Heart left ventricle (tissue), 13 donors: ENCODE data around the gene VPREB3.

Experiments
- POLR2A ChIP-seq, 2 donors: fragments of 450-650 bp; IDR thresholded peaks; one replicate each; pipeline ENCODE4 v1.6.1; 2017; ENCODE audit warnings: antibody characterized with exemption in 2 of 2, mild to moderate bottlenecking in 2 of 2, moderate library complexity in 2 of 2
- TF ChIP-seq, protein P1 (sequence below), 12 donors: fragments of 200-600 bp; sonication (generic) in 4 of 12; IDR thresholded peaks; one replicate each; pipeline versions ENCODE4 v1.5.0 to v1.8.0; 2018 to 2022; ENCODE audit warnings: antibody characterized with exemption in 12 of 12, mild to moderate bottlenecking in 5 of 12
- donor health status: ischemic (EF 13 %, LVEDD 7.1; RV severe dilation, severe dysfunction).
- donor health status: DM: no; HTN: yes; CAD: no.
- donor health status: DM: no; HTN: no; CAD: no.
- donor health status: ischemic (EF 25% LVEDD 6.9; RV normal size, moderate dysfunction).
- donor health status: ischemic (EF 25% LVEDD 5.7; RV mildly dilated, moderate dysfunction).
- donor health status: ischemic (EF 35%, LVEDD 5.7; RV mildly dilated, moderate dysfunction).
- donor health status: nonischemic (EF 11% LVEDD 7.7; RV severe dilation, severe dysfunction).
- donor health status: DM: yes; HTN: yes; CAD: no.
- donor health status: PGD.
- donor health status: ischemic (EF 29% LVEDD 5.4; RV normal size, mild dysfunction).
- donor health status: nonischemic (EF 23%, LVEDD 6.1; RV moderate dilation, normal function).

DNA sequence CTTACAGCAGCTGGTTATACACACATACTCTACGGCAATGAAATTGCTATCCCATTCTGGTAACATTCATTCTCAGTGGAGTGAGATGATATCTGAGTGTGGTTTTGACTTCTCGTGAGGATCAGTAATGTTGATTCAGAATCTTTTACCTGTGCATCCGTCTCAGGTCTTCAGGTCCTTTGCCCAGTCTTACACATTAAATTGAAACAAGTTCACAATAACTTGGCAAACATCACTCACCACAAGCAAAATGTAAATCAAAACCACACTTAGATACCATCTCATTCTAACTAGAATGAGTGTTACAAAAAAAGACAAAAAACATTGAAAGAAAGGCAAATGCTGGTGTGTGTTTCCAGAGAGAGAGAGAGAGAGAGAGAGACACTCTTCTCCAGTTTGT is 49.4 kb downstream of the VPREB3 start:
- TF ChIP-seq, protein P1, sequence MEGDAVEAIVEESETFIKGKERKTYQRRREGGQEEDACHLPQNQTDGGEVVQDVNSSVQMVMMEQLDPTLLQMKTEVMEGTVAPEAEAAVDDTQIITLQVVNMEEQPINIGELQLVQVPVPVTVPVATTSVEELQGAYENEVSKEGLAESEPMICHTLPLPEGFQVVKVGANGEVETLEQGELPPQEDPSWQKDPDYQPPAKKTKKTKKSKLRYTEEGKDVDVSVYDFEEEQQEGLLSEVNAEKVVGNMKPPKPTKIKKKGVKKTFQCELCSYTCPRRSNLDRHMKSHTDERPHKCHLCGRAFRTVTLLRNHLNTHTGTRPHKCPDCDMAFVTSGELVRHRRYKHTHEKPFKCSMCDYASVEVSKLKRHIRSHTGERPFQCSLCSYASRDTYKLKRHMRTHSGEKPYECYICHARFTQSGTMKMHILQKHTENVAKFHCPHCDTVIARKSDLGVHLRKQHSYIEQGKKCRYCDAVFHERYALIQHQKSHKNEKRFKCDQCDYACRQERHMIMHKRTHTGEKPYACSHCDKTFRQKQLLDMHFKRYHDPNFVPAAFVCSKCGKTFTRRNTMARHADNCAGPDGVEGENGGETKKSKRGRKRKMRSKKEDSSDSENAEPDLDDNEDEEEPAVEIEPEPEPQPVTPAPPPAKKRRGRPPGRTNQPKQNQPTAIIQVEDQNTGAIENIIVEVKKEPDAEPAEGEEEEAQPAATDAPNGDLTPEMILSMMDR (IDR thresholded peaks at IDR 0.05): no peak
- TF ChIP-seq POLR2A (IDR thresholded peaks at IDR 0.05): no peak
